ENCODE measurements around the gene RPGR. TPM values are rescaled to one million over a fixed set of nuclear protein-coding genes. Genes with fewer than 3 reads are reported as not detected.

RPGR gene
- polyA plus RNA-seq, 1 donor (not counting 4 experiments of a cell fraction or from before 2014, with no cell fraction given) = 2.4 TPM

- no peaks in the 10 kb centered on the region for H3K9me1 ChIP-seq (ENCODE audit: control insufficient read depth, extremely low read depth, insufficient read depth, low read length)
- peak overlapping the region; percentile 84 for H3K4me2 ChIP-seq (ENCODE audit: control insufficient read depth, extremely low read depth, insufficient read depth, low read depth, low read length)
- FAIRE-seq = no peak
- DNase-seq (ENCODE audit: low read depth, low spot score) = no peak
- no peaks in the 10 kb centered on the region for H4K20me1 ChIP-seq (ENCODE audit: control insufficient read depth, extremely low read depth, insufficient read depth, low read length)
- dilution Hi-C loops (cut with MboI; ENCODE audit: extremely low pct_ligation_motif_present, low sequenced_read_pairs) = no loop called here
- peak overlapping the region; percentile 46 for H2AFZ ChIP-seq (ENCODE audit: control insufficient read depth, low read length)
- H3K36me3 ChIP-seq (ENCODE audit: control insufficient read depth in 2 of 2, extremely low read depth in 1 of 2, insufficient read depth in 2 of 2, low read length in 2 of 2) = no peaks in the 10 kb centered on the region
- H3K27me3 ChIP-seq (ENCODE audit: control insufficient read depth, extremely low read depth, insufficient read depth, low read length) = no peaks in the 10 kb centered on the region
- H3K4me1 ChIP-seq (ENCODE audit: control insufficient read depth, extremely low read depth, insufficient read depth, low read length) = no peaks in the 10 kb centered on the region
- H3K9me3 ChIP-seq (ENCODE audit: control insufficient read depth, low read depth, low read length) = no peaks in the 10 kb centered on the region
- peak overlapping the region; percentile 86 for H3K9ac ChIP-seq (ENCODE audit: control insufficient read depth, extremely low read depth, insufficient read depth, low read length)
- peak overlapping the region; percentile 86 for H3K27ac ChIP-seq (ENCODE audit: control insufficient read depth, insufficient read depth, low read length)
- TF ChIP-seq CTCF (optimal IDR thresholded peaks at IDR 0.05 in 1 of 3, IDR thresholded peaks at IDR 0.05 in 1 of 3, conservative IDR thresholded peaks at IDR 0.05 in 1 of 3; ENCODE audit: extremely low read depth in 1 of 3, insufficient read depth in 2 of 3, low read length in 3 of 3) = no peak
- TF ChIP-seq EZH2 (IDR thresholded peaks at IDR 0.05; ENCODE audit: low read length) = no peak
- H3K4me3 ChIP-seq (ENCODE audit: control insufficient read depth in 2 of 3, extremely low read depth in 1 of 3, insufficient read depth in 2 of 3, low read depth in 1 of 3, low read length in 3 of 3) = peak overlapping the region; percentile 63 to 71 (median 68)
- H3K79me2 ChIP-seq (ENCODE audit: control insufficient read depth, insufficient read depth, low read length) = no peaks in the 10 kb centered on the region
Measured at GRCh38 chrX:38326086-38326485, 1.2 kb downstream of the RPGR start.

GRCh38 chrX:38320819-38321218 is 6.5 kb downstream of the RPGR start:
- Histone ChIP-seq H3K4me2 (ENCODE audit: control insufficient read depth, extremely low read depth, insufficient read depth, low read depth, low read length) (no peak overlapping the region), H3K79me2 (ENCODE audit: control insufficient read depth, insufficient read depth, low read length) (no peaks in the 10 kb centered on the region), H3K9me3 (ENCODE audit: control insufficient read depth, low read depth, low read length) (no peaks in the 10 kb centered on the region), H3K4me3 (ENCODE audit: control insufficient read depth in 2 of 3, extremely low read depth in 1 of 3, insufficient read depth in 2 of 3, low read depth in 1 of 3, low read length in 3 of 3) (no peak overlapping the region), H3K9me1 (ENCODE audit: control insufficient read depth, extremely low read depth, insufficient read depth, low read length) (no peaks in the 10 kb centered on the region), H3K4me1 (ENCODE audit: control insufficient read depth, extremely low read depth, insufficient read depth, low read length) (peaks cover 4% of the 10 kb centered on the region), H2AFZ (ENCODE audit: control insufficient read depth, low read length) (no peak overlapping the region), H3K9ac (ENCODE audit: control insufficient read depth, extremely low read depth, insufficient read depth, low read length) (no peak overlapping the region), H4K20me1 (ENCODE audit: control insufficient read depth, extremely low read depth, insufficient read depth, low read length) (no peaks in the 10 kb centered on the region), H3K27ac (ENCODE audit: control insufficient read depth, insufficient read depth, low read length) (no peak overlapping the region), H3K36me3 (ENCODE audit: control insufficient read depth in 2 of 2, extremely low read depth in 1 of 2, insufficient read depth in 2 of 2, low read length in 2 of 2) (no peaks in the 10 kb centered on the region), H3K27me3 (ENCODE audit: control insufficient read depth, extremely low read depth, insufficient read depth, low read length) (no peaks in the 10 kb centered on the region)
- dilution Hi-C loops (cut with MboI; ENCODE audit: extremely low pct_ligation_motif_present, low sequenced_read_pairs) = no loop called here
- no peak for DNase-seq (ENCODE audit: low read depth, low spot score)
- no peak for TF ChIP-seq EZH2 (IDR thresholded peaks at IDR 0.05; ENCODE audit: low read length)
- FAIRE-seq = no peak

GRCh38 chrX:38318606-38319005 is 8.7 kb downstream of the RPGR start:
- no peak overlapping the region for H2AFZ ChIP-seq (ENCODE audit: control insufficient read depth, low read length)
- peaks cover 4% of the 10 kb centered on the region for H3K4me1 ChIP-seq (ENCODE audit: control insufficient read depth, extremely low read depth, insufficient read depth, low read length)
- FAIRE-seq = no peak
- no peak overlapping the region for H3K4me3 ChIP-seq (ENCODE audit: control insufficient read depth in 2 of 3, extremely low read depth in 1 of 3, insufficient read depth in 2 of 3, low read depth in 1 of 3, low read length in 3 of 3)
- DNase-seq (ENCODE audit: low read depth, low spot score) = no peak
- no peaks in the 10 kb centered on the region for H4K20me1 ChIP-seq (ENCODE audit: control insufficient read depth, extremely low read depth, insufficient read depth, low read length)
- no peak overlapping the region for H3K27ac ChIP-seq (ENCODE audit: control insufficient read depth, insufficient read depth, low read length)
- no peak overlapping the region for H3K9ac ChIP-seq (ENCODE audit: control insufficient read depth, extremely low read depth, insufficient read depth, low read length)
- H3K79me2 ChIP-seq (ENCODE audit: control insufficient read depth, insufficient read depth, low read length) = no peaks in the 10 kb centered on the region
- dilution Hi-C loops (cut with MboI; ENCODE audit: extremely low pct_ligation_motif_present, low sequenced_read_pairs) = no loop called here
- no peaks in the 10 kb centered on the region for H3K36me3 ChIP-seq (ENCODE audit: control insufficient read depth in 2 of 2, extremely low read depth in 1 of 2, insufficient read depth in 2 of 2, low read length in 2 of 2)
- no peaks in the 10 kb centered on the region for H3K9me1 ChIP-seq (ENCODE audit: control insufficient read depth, extremely low read depth, insufficient read depth, low read length)
- H3K4me2 ChIP-seq (ENCODE audit: control insufficient read depth, extremely low read depth, insufficient read depth, low read depth, low read length) = peak overlapping the region; percentile 37
- TF ChIP-seq EZH2 (IDR thresholded peaks at IDR 0.05; ENCODE audit: low read length) (no peak), CTCF (optimal IDR thresholded peaks at IDR 0.05 in 1 of 3, IDR thresholded peaks at IDR 0.05 in 1 of 3, conservative IDR thresholded peaks at IDR 0.05 in 1 of 3; ENCODE audit: extremely low read depth in 1 of 3, insufficient read depth in 2 of 3, low read length in 3 of 3) (no peak)
- H3K9me3 ChIP-seq (ENCODE audit: control insufficient read depth, low read depth, low read length) = no peaks in the 10 kb centered on the region
- no peaks in the 10 kb centered on the region for H3K27me3 ChIP-seq (ENCODE audit: control insufficient read depth, extremely low read depth, insufficient read depth, low read length)

All from keratinocyte (primary cell).